Pons (tissue), 1 donor: ENCODE results near the gene NINL.
"Not testable (repeated sequence)": the region's sequence is repeated elsewhere in the genome, so short reads cannot be mapped to it uniquely, and the experiment has no call there.

Experiments used
- DNase-seq: peaks from one replicate; pipeline ENCODE4 v3.0.0-alpha.2; 2016; ENCODE audit warnings: low spot score

NINL gene

DNA sequence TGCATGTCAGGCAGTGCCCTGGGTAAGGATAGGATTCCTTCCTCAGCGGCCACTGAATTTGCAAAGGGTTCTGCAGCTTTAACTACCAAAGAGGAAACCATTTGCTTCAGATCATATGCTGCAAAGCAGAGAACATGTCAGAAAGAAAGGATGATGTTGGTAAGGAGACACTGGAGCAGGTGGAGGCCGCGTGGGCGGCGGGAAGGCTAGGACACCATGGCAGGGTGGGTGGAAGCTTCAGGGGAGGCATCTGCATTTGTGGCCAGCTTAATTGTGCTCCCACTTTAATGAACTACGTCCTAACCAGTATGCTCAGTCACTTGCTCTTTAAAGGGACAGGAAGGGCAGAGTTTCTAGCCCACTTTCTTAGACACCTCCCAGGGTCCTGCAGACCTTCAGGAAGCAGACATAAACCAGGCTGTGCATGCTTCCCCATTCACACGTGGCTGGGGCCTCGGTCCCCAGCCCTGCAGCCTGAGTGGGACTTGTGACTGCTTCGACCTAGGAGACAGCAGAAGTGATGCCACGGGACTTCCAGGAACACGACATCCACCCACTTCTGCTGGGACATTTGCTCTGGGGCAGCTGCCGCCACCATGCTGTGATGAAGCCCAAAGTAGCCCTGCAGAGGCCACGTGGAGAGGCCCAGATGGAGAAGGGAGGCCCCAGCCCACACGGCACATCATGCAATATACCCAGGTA is 101.7 kb downstream of the NINL start:
- DNase-seq = no peak

GRCh38 chr20:25481918-25482253 is 103.4 kb downstream of the NINL start:
- no peak for DNase-seq

DNA sequence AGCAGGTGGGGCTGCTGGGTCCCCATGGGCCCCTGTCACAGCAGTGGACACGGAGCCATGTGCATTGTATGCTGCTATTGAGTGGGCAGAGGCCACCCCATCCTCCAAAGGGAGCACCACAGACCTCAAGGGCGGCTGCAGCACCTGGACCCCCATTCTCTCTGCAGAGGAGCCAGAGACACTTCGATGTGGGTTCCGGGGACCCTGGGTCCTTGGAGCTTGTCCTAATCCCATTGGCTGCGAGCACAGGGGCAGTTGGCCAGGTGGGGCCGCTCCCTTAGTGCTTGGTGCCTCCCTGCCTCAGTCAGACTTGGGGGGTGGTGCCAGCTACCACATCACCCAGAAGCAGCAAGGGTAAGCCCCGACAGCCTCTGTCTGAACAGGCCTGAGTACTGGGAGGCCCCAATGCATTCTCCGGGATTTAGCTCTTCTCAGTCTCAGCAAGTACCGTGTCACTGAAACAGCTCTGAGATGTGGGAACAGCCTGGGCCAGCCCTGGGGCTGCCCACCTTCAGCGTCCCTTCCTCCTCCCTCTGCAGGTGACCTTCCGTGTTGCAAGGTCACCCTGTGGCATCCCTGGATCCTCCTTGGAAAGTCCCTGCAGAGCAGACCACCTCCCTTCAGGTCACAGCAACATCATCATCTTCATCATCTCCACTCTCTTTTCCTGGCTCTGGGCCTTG is 104.0 kb downstream of the NINL start:
- DNase-seq = no peak

GRCh38 chr20:25480797-25481196 is 104.5 kb downstream of the NINL start:
- DNase-seq = no peak

DNA sequence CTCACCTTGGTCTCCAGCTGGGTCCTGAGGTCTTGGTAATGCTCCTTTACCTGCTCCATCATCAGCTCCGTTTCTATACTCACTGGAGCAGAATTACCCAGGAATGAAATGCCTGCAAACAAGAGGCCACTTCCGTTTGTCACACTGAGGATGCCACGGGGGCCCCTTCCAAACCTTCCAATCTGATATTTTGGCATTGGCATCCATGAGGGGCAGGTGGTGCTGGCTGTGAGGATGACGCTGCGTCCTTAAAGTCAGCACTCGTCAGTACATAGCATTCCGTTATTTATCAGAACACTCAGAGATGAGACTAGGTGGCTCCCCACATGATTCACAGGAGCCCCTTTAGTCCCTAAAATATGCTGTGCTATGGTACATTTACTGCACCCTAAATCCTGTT is 105.2 kb downstream of the NINL start:
- no peak for DNase-seq

DNA sequence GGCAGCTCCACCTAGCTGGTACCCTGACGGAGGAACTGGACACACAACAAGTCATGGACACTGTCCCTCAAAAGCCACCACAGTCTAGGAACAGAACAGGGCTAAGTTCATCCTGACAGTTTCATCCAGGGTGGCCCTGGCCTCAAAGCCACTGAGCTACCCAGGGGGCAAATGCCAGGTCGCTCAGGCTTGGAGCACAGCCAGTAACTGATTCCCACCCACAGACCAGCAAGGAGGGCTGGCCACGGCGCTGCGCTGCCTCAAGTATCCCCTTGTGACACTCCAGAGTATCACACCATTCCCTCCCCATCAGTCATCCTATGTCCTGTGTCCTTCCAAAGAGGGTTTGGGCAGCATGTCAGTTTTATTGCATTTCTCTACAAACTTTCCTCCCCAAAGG is 105.7 kb downstream of the NINL start:
- DNase-seq = no peak

DNA sequence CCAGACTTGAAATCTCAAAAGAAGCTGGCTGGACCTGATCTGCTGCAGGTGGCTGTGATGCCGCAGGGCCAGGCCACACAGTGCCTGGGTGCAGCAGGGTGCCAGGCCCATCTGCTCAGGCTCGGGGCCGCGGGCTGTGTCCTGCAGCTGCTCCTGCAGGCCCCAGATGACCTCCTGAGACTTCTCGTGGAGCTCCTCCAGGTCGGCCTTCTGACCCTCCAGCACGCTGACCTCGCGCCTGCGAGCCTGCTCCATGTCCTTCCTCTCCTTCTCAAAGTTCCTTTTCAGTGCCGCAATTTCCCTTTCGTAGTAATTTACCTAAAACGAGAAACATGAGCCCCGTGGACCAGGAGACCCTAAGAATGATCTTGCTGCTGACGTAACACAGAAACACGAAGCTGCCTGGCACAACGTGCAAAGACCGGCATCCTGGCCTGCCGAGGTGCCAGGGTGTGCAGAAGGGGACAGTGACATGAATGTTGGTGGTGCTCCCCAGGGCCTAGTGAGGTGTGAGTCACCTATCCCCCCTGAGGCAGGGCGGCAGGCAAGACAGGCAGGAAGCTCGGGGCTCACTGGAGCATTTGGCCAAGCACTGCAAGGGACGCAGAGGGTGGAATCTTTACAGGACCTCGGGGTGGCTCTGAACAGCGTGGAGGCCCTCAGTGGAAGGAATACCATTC is 106.3 kb downstream of the NINL start:
- DNase-seq = no peak

DNA sequence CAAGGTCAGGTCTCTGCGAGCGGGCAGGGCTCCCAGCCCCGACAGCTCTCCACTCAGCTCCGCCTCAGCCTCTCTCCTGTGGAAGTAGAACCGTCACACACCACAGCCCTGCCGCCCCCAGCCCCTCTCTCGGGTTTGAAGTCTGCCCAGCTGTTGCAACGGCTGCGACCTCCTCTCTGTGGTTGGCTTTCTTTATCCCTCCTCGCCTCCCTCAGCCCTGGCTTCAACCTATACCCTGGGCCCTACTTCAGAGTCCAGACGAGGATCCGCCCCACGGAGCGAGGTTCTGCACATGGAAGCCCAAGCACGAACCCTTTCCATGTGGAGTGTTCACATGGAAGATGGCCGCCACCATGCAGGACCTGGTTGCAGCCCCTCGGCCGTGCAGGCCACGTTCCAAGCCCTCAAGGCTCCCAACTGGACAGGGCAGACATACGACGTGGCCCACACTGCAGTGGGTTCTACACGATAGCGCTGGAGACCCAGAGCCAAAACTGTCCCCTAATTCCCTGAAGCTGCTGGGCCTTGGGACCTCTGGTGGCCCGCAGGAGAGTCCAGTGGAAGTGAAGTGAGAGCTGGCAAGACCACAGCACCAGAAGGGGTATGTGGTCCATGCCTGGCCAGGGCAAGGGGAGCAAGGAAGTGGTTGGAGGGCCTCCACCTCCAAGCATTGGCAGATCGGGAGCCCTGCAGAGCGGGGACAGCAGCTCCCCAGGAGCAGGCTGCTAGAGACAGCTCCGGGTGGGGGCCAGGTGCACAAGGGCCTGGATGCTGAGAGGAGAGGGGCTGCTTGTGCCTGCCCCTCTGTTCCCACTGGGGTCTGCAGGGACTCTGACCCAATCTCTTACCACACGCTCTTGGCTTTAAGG is 108.1 kb downstream of the NINL start:
- no peak for DNase-seq

GRCh38 chr20:25476106-25477013 is 109.0 kb downstream of the NINL start:
- DNase-seq = no peak

GRCh38 chr20:25473297-25473696 is 112.0 kb downstream of the NINL start:
- not testable (repeated sequence) for DNase-seq

GRCh38 chr20:25471020-25471419 is 114.3 kb downstream of the NINL start:
- DNase-seq = no peak

DNA sequence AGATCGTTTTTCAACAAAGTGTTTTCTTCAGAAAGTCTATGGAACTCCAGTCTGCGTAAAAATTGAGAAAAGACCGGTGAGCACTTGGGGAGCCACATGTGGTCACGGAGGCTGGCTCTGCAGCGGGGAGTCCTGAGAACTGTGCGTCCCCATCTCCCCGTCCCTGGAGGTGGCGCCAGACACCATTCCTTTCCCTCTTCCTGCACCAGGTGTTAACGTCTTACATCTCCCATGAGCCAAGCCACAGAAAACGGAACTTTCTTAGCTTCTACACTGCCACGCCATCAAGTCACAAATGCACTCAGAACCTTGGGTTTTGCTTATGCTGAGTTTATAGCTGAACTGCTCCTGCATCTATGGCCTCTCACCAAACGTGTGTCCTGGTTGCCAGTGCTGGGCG is 115.3 kb downstream of the NINL start:
- no peak for DNase-seq

GRCh38 chr20:25469558-25469957 is 115.8 kb downstream of the NINL start:
- DNase-seq = no peak

- DNase-seq = no peak
Observed at GRCh38 chr20:25468126-25469075, 116.9 kb downstream of the NINL start.

- DNase-seq = no peak
Observed at GRCh38 chr20:25467441-25467840, 117.9 kb downstream of the NINL start.

DNA sequence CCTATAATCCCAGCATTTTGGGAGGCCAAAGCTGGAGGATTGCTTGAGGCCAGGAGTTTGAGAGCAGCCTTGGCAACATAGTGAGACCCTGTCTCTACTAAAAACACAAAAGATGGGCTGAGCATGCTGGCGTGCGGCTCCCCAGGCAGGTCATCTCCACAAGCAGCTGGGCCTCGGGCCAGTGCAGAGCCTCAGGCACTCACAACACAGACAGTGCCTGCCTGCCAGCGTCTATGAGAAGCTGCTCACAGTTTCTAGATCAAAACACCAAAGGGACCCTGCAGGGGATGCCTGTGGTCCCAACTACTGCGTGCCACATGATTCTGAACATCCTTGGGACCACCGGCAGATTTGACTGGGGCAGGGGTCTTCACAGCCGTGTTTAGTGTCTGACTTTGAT is 118.5 kb downstream of the NINL start:
- DNase-seq = peak; percentile 30

- DNase-seq = no peak
Observed at GRCh38 chr20:25465243-25466135, 119.8 kb downstream of the NINL start.

GRCh38 chr20:25464501-25465242 is 120.7 kb downstream of the NINL start:
- DNase-seq = no peak
